Rectal smooth muscle tissue (tissue), 1 donor: ENCODE results near the gene NRP1.
"Not testable (repeated sequence)": the region's sequence is repeated elsewhere in the genome, so short reads cannot be mapped to it uniquely, and the experiment has no call there.

ENCODE experiments used
- H3K27ac ChIP-seq: one replicate; pipeline ENCODE4 v1.7.0; 2013; ENCODE audit warnings: low read depth, low read length, inconsistent platforms
- H3K27me3 ChIP-seq: one replicate; pipeline ENCODE4 v1.7.0; 2013; ENCODE audit warnings: low read length; ENCODE audit not compliant: control insufficient read depth, insufficient read depth
- H3K36me3 ChIP-seq: one replicate; pipeline ENCODE4 v1.7.0; 2013; ENCODE audit warnings: low read length; ENCODE audit not compliant: control insufficient read depth, insufficient read depth
- H3K4me1 ChIP-seq: one replicate; pipeline ENCODE4 v1.7.0; 2013; ENCODE audit warnings: low read length; ENCODE audit not compliant: control insufficient read depth, insufficient read depth
- H3K4me3 ChIP-seq: one replicate; pipeline ENCODE4 v1.7.0; 2013; ENCODE audit warnings: low read length
- H3K9ac ChIP-seq: one replicate; pipeline ENCODE4 v1.7.0; 2013; ENCODE audit warnings: low read length

The NRP1 gene

DNA sequence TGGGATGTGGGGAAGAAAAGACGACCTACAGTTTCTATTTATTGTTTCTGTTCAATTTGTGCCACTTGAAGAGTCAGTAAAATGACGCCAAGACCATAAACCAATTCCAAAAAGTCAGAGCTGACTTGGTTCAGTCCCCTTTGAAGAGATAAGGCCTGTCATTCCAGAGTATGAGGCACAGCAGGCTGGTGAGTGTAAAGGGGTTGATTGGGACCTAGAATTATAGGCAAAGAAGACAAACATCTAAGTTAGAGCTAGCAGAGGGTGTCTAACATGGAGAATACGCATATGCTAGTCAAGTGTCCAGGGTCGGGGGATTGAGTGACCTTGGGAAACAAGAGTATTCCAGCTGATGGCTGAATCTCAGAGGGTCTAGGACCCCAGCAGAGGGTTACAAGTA, 23.6 kb downstream of the NRP1 start:
- Histone ChIP-seq H3K9ac (no peak overlapping the region), H3K27ac (no peak overlapping the region), H3K4me1 (peaks cover 14% of the 10 kb centered on the region), H3K4me3 (no peak overlapping the region), H3K36me3 (no peaks in the 10 kb centered on the region), H3K27me3 (no peaks in the 10 kb centered on the region)

DNA sequence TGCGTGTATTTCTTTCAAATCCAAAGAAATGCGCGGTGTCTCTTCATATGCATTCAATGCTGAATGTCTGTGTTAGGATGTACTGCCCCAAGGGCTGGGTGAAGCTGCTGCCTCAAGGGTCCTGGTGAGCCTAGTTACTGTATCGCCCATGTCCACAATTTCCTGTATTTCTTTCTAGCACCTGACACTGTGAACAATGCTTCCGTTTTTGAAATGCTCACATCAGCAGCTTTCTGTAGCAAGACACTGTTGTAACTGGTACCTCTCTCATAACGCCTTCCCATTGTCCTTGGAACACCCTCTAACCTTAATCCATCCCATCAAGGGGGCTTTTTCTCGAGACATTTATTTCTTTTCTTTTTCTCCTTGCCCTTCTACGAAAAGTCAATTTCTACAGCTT, 25.1 kb downstream of the NRP1 start:
- no peaks in the 10 kb centered on the region for H3K36me3 ChIP-seq
- no peak overlapping the region for H3K4me3 ChIP-seq
- peaks cover 11% of the 10 kb centered on the region for H3K4me1 ChIP-seq
- no peak overlapping the region for H3K9ac ChIP-seq
- H3K27ac ChIP-seq: no peak overlapping the region
- H3K27me3 ChIP-seq: no peaks in the 10 kb centered on the region

DNA sequence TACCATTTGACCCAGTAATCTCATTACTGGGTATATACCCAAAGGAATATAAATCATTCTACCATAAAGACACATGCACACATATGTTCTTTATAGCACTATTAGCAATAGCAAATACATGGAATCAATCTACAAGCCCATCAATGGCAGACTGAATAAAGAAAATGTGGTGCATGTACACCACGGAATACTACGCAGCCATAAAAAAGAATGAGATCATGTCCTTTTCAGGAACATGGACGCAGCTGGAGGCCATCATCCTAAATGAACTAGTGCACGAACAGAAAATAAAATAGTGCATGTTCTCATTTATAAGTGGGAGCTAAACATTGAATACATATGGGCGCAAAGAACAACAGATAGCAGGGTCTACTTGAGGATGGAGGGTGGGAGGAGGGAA, 26.6 kb downstream of the NRP1 start:
- Histone ChIP-seq H3K27ac (no peak overlapping the region), H3K4me3 (no peak overlapping the region), H3K4me1 (peaks cover 7% of the 10 kb centered on the region), H3K27me3 (no peaks in the 10 kb centered on the region), H3K36me3 (no peaks in the 10 kb centered on the region), H3K9ac (no peak overlapping the region)

DNA sequence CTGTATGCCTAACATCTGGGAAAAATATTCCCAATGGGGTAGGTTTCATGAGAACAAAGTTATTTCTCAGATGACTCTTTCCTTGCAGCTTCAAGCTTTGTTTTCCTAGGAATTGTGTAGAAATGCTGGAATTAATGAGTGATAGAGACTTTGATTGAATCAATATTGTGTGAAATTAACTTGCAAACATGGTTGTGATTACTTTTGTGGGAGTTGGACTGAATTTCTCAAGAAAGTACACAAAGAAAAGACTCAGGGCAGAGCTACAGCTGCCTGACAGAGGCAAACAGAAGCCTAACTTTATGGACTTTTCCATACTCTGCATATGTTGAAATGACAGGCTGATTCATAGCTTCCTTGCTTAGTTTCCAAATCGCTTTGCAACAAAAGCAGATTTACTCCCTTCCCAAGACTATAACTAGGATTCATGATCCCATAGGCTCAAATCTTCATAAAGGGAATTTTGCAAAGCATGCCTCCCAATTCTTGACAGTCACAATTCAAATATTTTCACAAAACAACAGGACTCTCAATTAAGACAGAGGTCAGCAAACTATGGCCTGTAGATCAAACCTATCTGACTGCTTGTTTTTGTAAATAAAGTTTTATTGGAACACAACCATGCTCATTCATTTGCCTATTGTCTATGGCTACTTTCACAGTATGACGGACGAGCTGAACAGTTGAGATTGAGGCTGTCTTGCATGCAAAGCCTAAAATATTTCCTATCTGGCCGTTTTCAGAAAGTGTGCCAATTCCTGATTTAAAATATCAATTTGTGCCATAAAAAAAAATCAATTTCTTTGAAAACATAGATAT, 27.6 kb downstream of the NRP1 start:
- H3K9ac ChIP-seq: no peak overlapping the region
- no peak overlapping the region for H3K27ac ChIP-seq
- H3K36me3 ChIP-seq: no peaks in the 10 kb centered on the region
- H3K4me3 ChIP-seq: no peak overlapping the region
- no peaks in the 10 kb centered on the region for H3K27me3 ChIP-seq
- H3K4me1 ChIP-seq: peaks cover 7% of the 10 kb centered on the region

DNA sequence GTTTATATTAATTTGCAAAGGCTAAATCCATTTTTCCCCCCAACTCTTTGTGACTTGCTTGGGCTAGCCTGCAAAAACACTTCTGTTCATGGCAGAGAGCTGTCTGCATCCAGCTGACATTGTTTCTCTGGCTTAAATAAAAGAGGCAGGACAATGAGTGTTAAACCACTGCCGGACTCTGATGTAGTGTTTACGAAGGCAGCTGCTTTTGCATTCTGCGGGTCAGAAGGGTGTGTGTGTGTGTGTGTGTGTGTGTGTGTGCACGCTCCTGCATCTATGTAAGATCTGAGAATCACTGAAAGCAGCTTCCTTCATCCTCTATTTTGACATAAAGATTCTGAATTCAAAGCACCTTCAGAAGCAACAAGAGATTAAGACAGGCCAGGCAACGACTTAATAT, 28.3 kb downstream of the NRP1 start:
- Histone ChIP-seq H3K4me1 (peaks cover 7% of the 10 kb centered on the region), H3K27ac (no peak overlapping the region)

DNA sequence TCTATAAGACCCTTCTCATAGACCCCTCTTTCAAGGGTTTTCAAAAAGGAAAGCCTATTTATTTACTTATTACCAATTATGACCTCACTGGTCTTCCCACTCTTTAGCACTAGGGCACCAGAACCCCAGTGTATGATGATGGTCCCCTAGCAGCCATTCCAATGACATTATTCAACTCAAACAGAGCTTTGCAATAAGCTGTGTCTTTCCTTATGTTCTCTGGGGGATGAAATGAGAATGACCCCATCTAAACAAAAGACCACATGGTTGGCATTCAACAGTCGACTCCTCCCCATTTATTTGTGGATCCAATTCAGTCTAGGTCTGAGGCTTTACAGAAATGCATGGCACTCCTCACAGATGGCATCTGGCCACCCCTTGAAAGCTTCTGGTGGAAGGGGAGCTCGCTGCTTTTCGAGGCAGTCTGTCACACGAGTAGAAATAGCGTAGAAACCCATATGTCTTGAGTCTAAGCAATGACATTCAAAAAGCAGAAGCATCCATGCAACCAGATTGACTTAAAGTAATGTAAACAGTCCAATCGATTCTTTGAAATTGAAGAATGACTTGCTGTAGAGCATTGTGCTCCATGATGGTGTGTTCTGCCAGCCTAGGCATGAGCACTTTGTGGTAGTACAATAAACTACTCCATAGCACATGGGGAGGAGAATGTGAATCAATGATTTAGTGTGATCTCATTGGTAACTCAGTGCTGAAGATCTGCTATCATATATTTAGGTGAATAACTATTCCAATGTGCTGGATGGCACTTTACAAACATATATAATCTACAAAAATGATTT, 29.8 kb downstream of the NRP1 start:
- H3K4me1 ChIP-seq: peaks cover 7% of the 10 kb centered on the region
- H3K27ac ChIP-seq: no peak overlapping the region
- no peak overlapping the region for H3K4me3 ChIP-seq
- H3K9ac ChIP-seq: no peak overlapping the region
- H3K27me3 ChIP-seq: no peaks in the 10 kb centered on the region
- H3K36me3 ChIP-seq: no peaks in the 10 kb centered on the region

More for the DNA sequence above, 28.3 kb downstream of the NRP1 start:
- Histone ChIP-seq H3K9ac (no peak overlapping the region), H3K36me3 (no peaks in the 10 kb centered on the region), H3K4me3 (no peak overlapping the region), H3K27me3 (no peaks in the 10 kb centered on the region)

DNA sequence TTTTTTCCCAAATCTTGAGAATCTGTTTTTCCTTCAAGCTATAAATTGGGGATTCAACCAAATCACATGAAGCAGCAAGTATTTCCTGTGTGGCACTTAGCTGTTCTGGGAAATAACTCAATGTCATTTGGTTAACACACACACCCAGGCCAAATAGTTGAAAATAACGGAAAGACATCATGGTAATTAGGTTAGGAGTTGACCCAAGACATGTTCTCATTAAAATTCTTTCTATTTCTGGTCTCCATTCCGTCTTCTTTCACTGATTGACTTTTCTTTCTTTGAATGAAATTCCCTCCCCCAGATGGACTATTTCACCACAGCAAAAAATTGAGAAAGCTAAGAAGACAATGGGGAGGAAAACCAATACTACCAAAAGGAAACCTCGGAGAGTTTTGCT, 30.5 kb downstream of the NRP1 start:
- H3K4me1 ChIP-seq: peaks cover 7% of the 10 kb centered on the region
- no peak overlapping the region for H3K9ac ChIP-seq
- H3K27ac ChIP-seq: no peak overlapping the region
- no peaks in the 10 kb centered on the region for H3K36me3 ChIP-seq
- no peaks in the 10 kb centered on the region for H3K27me3 ChIP-seq
- H3K4me3 ChIP-seq: no peak overlapping the region

DNA sequence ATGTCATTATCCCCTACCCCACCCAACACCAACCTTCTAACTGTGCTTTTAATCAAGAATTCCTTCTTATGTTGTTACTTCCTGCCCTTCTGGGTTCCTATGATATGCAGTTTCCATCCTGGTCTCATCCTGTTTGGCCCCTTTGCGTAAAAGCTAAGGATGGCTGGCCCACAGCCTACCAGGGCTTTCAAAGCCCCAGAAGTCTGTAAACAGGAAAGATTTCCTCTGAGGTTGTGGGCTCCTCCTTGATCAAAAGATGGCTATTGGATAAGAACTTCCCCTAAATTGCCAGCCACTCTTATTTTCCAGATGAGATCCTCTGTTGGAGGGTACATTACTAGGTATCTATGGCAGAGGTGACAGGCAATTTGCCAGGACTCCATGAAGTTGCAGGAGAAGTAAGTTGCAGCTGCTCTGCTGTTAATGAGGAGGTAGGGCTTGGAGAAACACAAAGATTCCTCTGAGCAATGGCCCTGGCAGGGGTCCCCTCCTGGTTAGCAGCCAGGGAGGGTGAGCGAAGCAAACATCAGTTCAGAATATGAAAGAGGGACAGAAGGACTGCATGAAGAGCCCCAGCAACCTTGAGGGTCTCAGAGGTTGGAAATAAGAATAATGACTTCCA, 32.1 kb downstream of the NRP1 start:
- Histone ChIP-seq H3K4me1 (peaks cover 12% of the 10 kb centered on the region), H3K27ac (no peak overlapping the region), H3K27me3 (no peaks in the 10 kb centered on the region), H3K36me3 (no peaks in the 10 kb centered on the region), H3K4me3 (no peak overlapping the region), H3K9ac (no peak overlapping the region)

DNA sequence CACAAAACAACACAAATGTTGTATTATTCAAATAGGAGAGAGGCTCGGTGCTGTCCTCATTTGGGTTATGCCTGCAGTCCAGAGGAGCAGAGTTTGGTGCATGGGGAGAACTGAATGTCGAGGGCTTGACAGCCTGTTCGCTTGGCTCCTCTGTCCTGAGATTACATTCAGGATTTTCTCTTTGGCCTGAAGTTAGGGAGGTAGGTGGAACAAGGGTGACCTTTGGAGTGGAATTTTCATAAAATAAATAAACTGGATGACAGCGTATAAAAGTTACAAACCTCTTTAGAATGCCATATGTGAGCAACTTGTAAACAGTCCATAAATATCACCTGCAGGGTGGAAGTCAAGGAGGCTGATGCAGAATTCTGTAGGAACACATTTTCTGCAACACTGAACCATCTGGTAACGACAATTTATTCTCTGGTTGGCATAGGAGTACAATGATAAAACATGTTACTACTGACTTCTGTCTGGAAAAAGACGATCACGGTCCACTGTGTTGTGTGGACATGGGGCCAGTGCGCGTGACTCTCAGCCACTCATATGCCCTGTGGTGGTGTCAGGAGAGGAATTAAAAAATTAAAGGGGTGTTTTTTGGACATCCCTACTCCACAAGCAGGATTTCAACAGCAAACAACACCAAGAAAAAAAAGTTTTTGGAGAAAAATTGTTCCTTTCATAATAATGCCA, 33.2 kb downstream of the NRP1 start:
- H3K4me1 ChIP-seq: peaks cover 6% of the 10 kb centered on the region

DNA sequence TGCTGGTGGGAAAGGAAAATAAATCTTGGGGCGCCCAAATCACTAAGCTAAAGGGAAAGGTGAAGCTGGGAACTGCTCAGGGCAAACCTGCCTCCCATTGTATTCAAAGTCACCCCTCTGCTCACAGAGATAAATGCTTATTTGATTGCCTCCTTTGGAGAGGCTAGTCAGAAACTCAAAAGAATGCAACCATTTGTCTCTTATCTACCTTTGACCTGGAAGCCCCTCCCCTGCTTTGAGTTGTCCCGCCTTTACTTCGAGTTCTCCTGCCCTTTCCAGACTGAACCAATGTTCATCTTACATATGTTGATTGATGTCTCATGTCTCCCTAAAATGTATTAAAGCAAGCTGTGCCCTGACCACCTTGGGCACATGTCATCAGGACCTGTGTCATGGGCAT, 33.9 kb downstream of the NRP1 start:
- H3K9ac ChIP-seq, H3K4me3 ChIP-seq, H3K36me3 ChIP-seq, H3K27me3 ChIP-seq, H3K4me1 ChIP-seq, H3K27ac ChIP-seq: not testable (repeated sequence)

More for the DNA sequence above, 33.2 kb downstream of the NRP1 start:
- Histone ChIP-seq H3K36me3 (no peaks in the 10 kb centered on the region), H3K4me3 (no peak overlapping the region), H3K9ac (no peak overlapping the region), H3K27ac (no peak overlapping the region), H3K27me3 (no peaks in the 10 kb centered on the region)

DNA sequence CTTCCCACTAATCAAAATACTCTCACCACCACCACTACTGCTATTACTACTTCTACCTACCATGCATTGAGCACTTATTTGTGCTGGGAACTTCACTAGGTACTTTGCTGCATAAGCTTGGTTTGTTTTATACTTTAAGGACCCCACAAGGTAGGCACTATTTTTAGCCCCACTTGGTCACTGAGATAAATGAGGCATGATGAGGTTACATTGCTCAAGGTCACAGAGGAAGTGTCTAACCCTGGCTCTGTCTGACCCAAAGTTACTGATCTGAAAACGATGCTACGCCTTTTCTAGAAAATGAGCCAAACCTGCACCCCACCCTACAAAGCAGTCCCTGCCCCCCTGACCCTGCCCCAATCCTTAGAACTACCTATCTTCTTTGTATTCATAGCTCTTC, 35.6 kb downstream of the NRP1 start:
- Histone ChIP-seq H3K4me1 (peaks cover 4% of the 10 kb centered on the region), H3K36me3 (no peaks in the 10 kb centered on the region), H3K9ac (no peak overlapping the region), H3K27me3 (no peaks in the 10 kb centered on the region), H3K27ac (no peak overlapping the region), H3K4me3 (no peak overlapping the region)

DNA sequence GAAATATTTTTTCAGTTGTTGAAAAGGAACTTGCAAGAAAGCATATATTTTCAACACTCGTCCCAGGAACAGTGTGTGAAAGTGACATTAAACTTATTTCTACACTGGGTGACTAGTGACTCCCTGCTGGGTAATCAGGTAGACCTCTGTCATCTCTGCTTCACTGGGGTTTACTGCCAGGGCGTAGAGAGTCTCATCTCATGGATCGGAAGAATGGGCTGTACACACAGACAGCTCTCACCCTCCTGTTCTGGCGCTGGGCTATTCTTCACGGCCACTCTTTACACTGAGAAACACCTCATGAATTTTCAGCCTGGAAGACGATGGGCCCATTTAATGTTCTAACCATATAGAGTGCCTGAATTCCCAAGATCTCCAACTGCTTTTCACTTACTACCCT, 36.4 kb downstream of the NRP1 start:
- H3K4me1 ChIP-seq: peaks cover 7% of the 10 kb centered on the region
- no peak overlapping the region for H3K4me3 ChIP-seq
- H3K27ac ChIP-seq: no peak overlapping the region
- no peak overlapping the region for H3K9ac ChIP-seq
- H3K27me3 ChIP-seq: no peaks in the 10 kb centered on the region
- no peaks in the 10 kb centered on the region for H3K36me3 ChIP-seq
